ENCODE measurements around the gene LXN.

LXN gene

GRCh38 chr3:158666416-158666815 lies 6.0 kb downstream of the LXN start:
- no peak for DNase-seq

DNA sequence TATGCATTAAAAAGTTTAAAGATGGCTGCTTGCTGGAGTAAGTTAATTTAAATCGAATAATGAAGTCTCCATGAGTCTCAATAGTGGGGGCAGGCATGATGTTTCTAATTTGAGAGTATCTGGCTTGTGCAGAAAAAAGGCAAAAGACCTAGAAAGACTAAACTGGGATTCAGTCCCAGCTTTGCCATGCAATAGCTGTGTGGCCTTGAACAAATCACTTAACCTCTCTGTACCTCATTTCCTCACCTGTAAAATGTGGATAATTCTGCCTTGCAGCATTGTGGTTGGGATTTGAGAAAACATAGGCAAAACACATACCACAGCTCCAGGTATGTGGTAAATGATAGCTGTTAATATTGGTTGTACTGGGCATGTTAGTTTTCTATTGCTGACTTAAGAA lies 8.6 kb downstream of the LXN start:
- no peak for DNase-seq

DNA sequence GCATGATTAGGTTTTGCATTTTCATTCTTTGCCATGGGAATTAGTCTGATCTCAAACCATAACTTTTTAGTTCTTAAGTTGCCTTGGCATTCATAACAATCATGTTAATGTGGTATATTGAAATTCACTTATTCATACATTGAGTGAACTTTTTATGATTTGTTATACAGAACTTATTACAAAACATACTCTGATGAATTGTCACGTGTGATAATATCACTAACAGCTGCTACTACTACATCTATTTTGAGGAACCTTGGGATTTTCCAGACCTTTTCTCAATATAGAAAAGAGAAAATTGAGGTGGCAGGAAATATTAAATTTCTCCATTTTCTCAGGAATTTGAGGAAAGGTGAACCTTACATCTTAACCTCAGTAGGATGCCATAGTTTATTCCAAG lies 9.2 kb downstream of the LXN start:
- DNase-seq, result no peak

GRCh38 chr3:158660711-158661110 lies 11.7 kb downstream of the LXN start:
- DNase-seq, result no peak

- DNase-seq, result peak; percentile 39
These were observed 12.8 kb downstream of the LXN start for GRCh38 chr3:158659454-158660237.

GRCh38 chr3:158658889-158659288 lies 13.6 kb downstream of the LXN start:
- DNase-seq, result no peak

- DNase-seq, result no peak
These were observed 20.0 kb downstream of the LXN start for GRCh38 chr3:158652463-158652862.

- DNase-seq, result no peak
These were observed 21.3 kb downstream of the LXN start for GRCh38 chr3:158651192-158651591.

GRCh38 chr3:158649791-158650190 lies 22.7 kb downstream of the LXN start:
- no peak for DNase-seq

- DNase-seq, result peak; percentile 93
These were observed 28.0 kb downstream of the LXN start, which contains the start of gene GFM1 for GRCh38 chr3:158644345-158644908. TSS of gene GFM1 (plus strand) at chr3:158644527. CDS start at chr3:158644635, 108 bp downstream.

DNA sequence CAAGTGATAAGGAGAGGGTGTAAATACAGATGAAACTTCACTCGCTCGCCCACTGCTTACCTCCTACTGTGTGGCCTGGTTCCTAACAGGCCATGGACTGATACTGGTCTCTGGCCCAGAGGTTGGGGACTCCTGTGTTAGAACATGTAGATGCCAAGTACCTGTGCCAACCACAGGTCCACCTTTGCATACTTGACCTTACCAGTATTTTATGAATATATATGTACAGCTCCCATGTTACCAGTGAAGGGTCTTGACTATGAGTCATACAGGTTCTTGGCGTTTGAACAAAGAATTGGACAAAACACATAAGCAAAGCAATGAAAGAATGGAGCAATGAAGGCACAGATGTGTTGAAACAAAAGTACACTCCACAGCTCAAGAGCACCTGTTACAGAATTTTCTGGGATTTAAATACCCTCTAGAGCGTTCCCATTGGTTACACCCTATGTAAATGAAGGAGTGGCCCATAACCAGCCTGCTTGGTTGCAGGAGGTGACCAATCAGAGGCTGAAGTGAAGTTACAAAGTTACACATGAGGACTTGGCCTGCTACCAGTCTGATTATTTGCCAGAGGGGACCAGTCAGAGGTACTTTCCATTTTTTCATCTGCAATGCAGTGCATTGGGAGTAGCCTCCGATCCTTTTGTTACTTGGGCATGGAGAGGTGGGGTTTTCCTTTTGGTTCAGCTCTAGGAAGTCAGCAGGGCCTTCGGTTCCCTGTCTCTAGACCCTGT lies 29.8 kb downstream of the LXN start:
- no peak for DNase-seq

GRCh38 chr3:158642005-158642404 lies 30.4 kb downstream of the LXN start:
- DNase-seq, result peak; percentile 1

DNA sequence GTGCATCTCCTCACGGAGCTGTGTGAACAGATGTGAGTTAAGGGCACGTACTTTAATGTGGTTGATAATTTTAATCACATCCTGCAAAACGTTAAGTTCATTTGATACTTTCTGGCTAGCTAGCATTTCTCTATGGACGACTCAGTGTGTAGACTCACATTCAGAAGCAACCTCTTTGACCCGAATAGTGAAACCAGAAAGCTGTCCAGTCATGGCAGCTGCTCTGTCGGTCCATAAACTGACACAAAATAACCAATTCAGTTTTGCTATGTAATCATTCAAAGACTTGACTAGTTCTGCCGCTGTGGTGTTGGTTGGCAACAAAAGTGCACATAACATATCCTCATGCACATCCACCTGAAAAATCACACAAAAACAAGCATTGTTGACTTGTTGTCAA lies 31.8 kb downstream of the LXN start:
- DNase-seq, result no peak

DNA sequence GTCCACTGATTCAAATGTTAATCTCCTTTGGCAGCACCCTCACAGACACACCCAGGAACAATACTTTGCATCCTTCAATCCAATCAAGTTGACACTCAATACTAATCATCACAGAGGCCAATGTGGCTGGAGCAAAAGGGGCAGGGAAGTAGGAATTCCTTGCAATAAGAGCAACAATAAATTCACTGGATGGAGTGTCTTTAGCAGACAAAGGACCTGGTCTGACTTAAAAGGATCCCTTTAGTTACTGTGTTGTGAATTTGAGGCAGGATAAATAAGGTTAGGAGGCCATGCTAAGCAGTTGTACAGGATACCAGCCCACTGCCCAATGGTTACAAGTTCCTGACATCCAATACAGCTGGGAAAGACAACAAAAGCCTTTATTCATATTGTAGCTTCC lies 40.5 kb downstream of the LXN start:
- DNase-seq, result no peak

DNA sequence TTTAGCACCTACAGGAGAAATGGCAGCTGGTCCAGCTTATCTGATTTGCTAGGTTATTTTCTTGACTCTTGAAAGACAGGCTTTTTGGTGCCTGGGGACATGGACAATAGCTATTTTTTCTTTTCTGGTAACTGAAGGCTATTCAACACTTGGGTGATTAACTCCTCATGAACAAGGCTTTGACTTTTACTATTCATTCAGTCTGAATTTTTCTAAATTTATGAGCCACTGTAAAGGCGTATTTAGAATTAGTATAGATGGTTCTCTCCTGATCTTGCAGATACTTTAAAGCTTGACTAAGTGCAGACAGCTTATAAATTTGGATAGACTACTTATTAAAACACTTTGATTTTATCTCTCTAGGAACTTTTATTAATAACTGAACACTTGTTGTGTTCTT lies 46.6 kb downstream of the LXN start:
- no peak for DNase-seq

DNA sequence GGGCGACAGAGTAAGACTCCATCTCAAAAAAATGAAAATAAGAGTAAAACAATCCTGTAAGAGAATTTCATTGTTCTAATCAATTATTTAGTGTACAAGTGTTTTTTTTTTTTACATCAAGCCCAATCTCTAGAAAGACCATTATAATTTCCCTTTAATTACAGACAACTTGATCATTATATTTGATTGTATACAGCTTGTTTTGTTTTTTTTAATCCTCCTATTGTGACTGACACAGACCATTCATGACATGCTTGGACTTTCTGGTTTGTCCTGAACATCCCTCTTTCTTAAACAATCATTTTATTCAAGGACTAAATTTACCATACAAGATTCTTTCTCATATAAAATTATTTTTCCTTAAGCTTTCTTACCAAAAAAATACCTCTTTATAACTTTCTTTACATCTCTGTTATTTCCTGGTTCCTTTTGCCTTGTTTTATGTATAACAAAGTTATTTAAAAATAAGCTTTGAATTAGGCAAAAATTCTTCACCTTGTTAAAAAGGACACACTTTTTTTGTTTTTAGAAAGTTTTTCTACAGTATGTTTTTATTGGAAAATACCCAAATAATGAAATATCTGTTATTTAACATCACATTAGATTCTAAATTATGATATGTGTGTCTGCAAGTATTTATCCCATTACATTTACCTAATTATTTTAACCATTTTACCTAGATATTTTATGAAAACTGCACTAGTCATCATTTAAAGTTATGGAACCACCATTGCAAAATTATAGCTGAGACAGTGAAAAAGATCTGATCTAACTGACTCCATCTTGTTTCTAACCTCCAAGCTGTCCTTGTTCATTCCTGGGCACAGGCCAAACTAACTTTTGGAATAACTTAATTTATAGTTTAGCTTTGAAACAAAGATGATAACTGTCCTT lies 54.2 kb downstream of the LXN start:
- DNase-seq, result no peak

Measured in GF-D8 (cell line).